Measurements from ENCODE around the gene DNM3.

GRCh38 chr1:172273647-172274396 lies 432.5 kb downstream of the DNM3 start:
- no peak for TF ChIP-seq CTCF (IDR thresholded peaks at IDR 0.05; ENCODE audit: insufficient read depth, low read length, poor library complexity, severe bottlenecking)
- TF ChIP-seq EZH2phosphoT487 (conservative IDR thresholded peaks at IDR 0.05; ENCODE audit: low read length), result no peak
